OCI-LY7 (cell line): ENCODE results near the gene HENMT1. TPM values are rescaled to one million over a fixed set of nuclear protein-coding genes. Genes with fewer than 3 reads are reported as not detected.

ENCODE experiments used
- BruUV-seq: library from RNA; stranded (reverse); fragments of 400-500 nt; replicated peaks from 2 replicates; lab custom pipeline; 2021; lab: Mats Ljungman, UMichigan
- CTCF ChIA-PET: fragments of 300-600 bp; sonication (Branson Sonifier 250); formaldehyde crosslinking; loops from one replicate; lab custom pipeline; 2022; ENCODE audit warnings: antibody characterized with exemption; ENCODE audit not compliant: unreplicated experiment; lab: Charles Lee
- POLR2A ChIA-PET: fragments of 300-600 bp; sonication (Branson Sonifier 250); formaldehyde crosslinking; loops from one replicate; lab custom pipeline; 2022; ENCODE audit warnings: antibody characterized with exemption; lab: Charles Lee
- DNase-seq: peaks from one replicate; pipeline ENCODE4 v3.0.0-alpha.2; 2015; ENCODE audit warnings: low spot score
- H2AFZ ChIP-seq: fragments of 200-600 bp; sonication (generic), shearing (Covaris generic); 2 replicates; pipeline ENCODE4 v1.6.1; 2014; ENCODE audit warnings: mild to moderate bottlenecking, antibody characterized with exemption, low read length, moderate library complexity
- H3K27ac ChIP-seq: fragments of 200-600 bp; sonication (generic); 2 replicates; pipeline ENCODE4 v1.5.1; 2014; ENCODE audit warnings: mixed run types, low read depth, mild to moderate bottlenecking, moderate library complexity, low read length, inconsistent platforms; ENCODE audit not compliant: poor library complexity, severe bottlenecking
- H3K36me3 ChIP-seq: fragments of 200-600 bp; sonication (generic); 2 replicates; pipeline ENCODE4 v1.6.1; 2014; ENCODE audit warnings: mild to moderate bottlenecking, antibody characterized with exemption, low read length, moderate library complexity, mixed read lengths; ENCODE audit not compliant: insufficient read depth
- H3K4me1 ChIP-seq: fragments of 200-600 bp; sonication (generic); 2 replicates; pipeline ENCODE4 v1.5.1; 2014; ENCODE audit warnings: mild to moderate bottlenecking, low read length; ENCODE audit not compliant: insufficient read depth, poor library complexity, severe bottlenecking
- H3K4me2 ChIP-seq: fragments of 200-600 bp; sonication (generic); 2 replicates; pipeline ENCODE4 v1.6.1; 2014; ENCODE audit warnings: mild to moderate bottlenecking, low read length
- H3K4me3 ChIP-seq: fragments of 200-600 bp; sonication (generic); 2 replicates; pipeline ENCODE4 v1.5.1; 2014; ENCODE audit warnings: mild to moderate bottlenecking, low read depth, low read length; ENCODE audit not compliant: poor library complexity, severe bottlenecking
- H3K79me2 ChIP-seq: fragments of 200-600 bp; sonication (generic); 2 replicates; pipeline ENCODE4 v1.6.1; 2016; ENCODE audit warnings: low read depth, mild to moderate bottlenecking, low read length, moderate library complexity, mixed read lengths; ENCODE audit not compliant: insufficient read depth
- H3K9me2 ChIP-seq: fragments of 200-600 bp; sonication (generic); 2 replicates; pipeline ENCODE4 v1.6.1; 2016; ENCODE audit warnings: mild to moderate bottlenecking, low read length, mixed read lengths; ENCODE audit not compliant: insufficient read depth
- H3K9me3 ChIP-seq: fragments of 200-600 bp; sonication (generic); 2 replicates; pipeline ENCODE4 v1.6.1; 2014; ENCODE audit warnings: mild to moderate bottlenecking, mixed run types, low read length, mixed read lengths
- H4K20me1 ChIP-seq: fragments of 200-600 bp; sonication (generic); 2 replicates; pipeline ENCODE4 v1.6.1; 2014; ENCODE audit warnings: mild to moderate bottlenecking, antibody characterized with exemption, low read length, moderate library complexity, mixed read lengths; ENCODE audit not compliant: insufficient read depth
- EZH2phosphoT487 ChIP-seq: fragments of 200-600 bp; sonication (generic); IDR thresholded peaks from 2 replicates; pipeline ENCODE4 v1.6.1; 2018; ENCODE audit warnings: low read depth, borderline replicate concordance, mild to moderate bottlenecking, mixed run types, antibody characterized with exemption, low read length, moderate library complexity, mixed read lengths
- intact Hi-C: fragments of 100-400 bp; cut with micrococcal nuclease; formaldehyde crosslinking; loops from one replicate; pipeline ENCODE4 v1.10.0; 2022; ENCODE audit not compliant: unreplicated experiment
- total RNA-seq, 2 experiments: library from RNA; depleted of rRNA in 1 of 2; stranded (reverse); fragments of >200 nt in 1 of 2; shearing (Covaris generic) in 1 of 2; gene quantifications; 2 replicates each; pipeline ENCODE4 v1.2.3, GENCODE V29; 2014 to 2022
- TF ChIP-seq, protein P1 (sequence below): fragments of 200-600 bp; sonication (generic); conservative IDR thresholded peaks from 2 replicates; pipeline ENCODE4 v1.5.1; 2014; ENCODE audit warnings: mild to moderate bottlenecking, antibody characterized with exemption, low read length, moderate library complexity, mixed read lengths

The HENMT1 gene
- total RNA-seq, 2 experiments from 2014 or later = 0.84 TPM; not detected in 1

DNA sequence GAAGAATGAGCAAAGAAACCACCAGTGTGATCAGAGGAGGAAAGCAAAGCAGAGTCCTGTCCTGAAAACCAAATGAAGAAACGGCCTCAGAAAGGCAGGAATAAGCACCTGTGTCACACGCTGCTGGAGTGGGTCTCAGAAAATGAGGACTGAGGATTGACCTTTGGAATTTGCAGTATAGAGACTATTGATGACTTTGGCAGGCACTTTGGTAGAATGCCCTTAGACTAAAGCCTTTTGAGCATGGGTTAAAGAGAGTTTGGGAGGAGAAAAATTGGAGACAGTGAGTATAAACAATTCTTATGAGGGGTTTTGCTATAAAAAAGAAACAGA, 43.2 kb downstream of the HENMT1 start:
- Histone ChIP-seq H3K4me3 (no peak overlapping the region), H3K79me2 (no peaks in the 10 kb centered on the region), H4K20me1 (no peaks in the 10 kb centered on the region), H3K9me2 (no peaks in the 10 kb centered on the region), H3K27ac (no peak overlapping the region), H3K9me3 (no peaks in the 10 kb centered on the region), H3K4me2 (no peak overlapping the region), H2AFZ (no peak overlapping the region), H3K36me3 (no peaks in the 10 kb centered on the region), H3K4me1 (no peaks in the 10 kb centered on the region)
- DNase-seq = no peak
- intact Hi-C loops = no loop called here
- POLR2A ChIA-PET = no interaction called here
- CTCF ChIA-PET = no interaction called here
- no peak for TF ChIP-seq EZH2phosphoT487
- TF ChIP-seq, protein P1, sequence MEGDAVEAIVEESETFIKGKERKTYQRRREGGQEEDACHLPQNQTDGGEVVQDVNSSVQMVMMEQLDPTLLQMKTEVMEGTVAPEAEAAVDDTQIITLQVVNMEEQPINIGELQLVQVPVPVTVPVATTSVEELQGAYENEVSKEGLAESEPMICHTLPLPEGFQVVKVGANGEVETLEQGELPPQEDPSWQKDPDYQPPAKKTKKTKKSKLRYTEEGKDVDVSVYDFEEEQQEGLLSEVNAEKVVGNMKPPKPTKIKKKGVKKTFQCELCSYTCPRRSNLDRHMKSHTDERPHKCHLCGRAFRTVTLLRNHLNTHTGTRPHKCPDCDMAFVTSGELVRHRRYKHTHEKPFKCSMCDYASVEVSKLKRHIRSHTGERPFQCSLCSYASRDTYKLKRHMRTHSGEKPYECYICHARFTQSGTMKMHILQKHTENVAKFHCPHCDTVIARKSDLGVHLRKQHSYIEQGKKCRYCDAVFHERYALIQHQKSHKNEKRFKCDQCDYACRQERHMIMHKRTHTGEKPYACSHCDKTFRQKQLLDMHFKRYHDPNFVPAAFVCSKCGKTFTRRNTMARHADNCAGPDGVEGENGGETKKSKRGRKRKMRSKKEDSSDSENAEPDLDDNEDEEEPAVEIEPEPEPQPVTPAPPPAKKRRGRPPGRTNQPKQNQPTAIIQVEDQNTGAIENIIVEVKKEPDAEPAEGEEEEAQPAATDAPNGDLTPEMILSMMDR = no peak
- no TSS peak for BruUV-seq

DNA sequence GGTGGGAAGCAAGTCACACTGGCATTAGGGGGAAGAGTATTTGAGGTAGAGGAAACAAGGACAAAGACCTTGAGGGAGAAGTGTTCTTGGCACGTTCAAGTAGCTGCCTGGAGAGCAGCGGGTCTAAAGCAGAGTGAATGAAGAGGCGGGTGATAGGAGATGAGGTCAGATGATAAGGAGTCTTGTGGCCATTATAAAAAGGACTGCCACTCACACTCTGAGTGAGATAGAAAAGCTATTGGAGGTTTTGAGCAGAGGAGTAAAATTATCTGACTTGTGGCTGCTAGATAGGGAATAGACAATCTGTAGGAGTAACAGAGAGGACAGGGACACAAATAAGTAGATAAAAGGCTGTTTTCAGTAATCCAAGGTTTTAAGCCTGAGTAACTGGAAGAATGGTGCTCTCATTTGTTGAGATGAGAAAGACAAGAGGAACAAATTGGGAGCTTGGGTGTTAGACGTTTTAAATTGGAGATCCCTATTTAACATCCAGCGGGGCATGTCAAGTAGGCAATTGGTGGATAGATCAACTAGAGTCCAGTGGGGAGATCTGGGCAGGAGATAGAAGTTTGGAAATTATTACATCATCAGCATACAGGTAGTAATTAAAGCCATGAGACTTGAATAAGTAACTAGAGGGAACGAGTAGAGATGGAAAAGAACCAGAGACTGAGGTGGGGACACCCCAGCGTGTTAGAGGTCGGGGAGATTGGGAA, 43.7 kb downstream of the HENMT1 start:
- H3K4me2 ChIP-seq = no peak overlapping the region
- H3K4me3 ChIP-seq = no peak overlapping the region
- H3K79me2 ChIP-seq = no peaks in the 10 kb centered on the region
- ChIA-PET CTCF (no interaction called here), POLR2A (no interaction called here)
- no peaks in the 10 kb centered on the region for H3K9me3 ChIP-seq
- DNase-seq = no peak
- H3K4me1 ChIP-seq = no peaks in the 10 kb centered on the region
- H2AFZ ChIP-seq = no peak overlapping the region
- no TSS peak for BruUV-seq
- intact Hi-C loops = no loop called here
- no peaks in the 10 kb centered on the region for H3K9me2 ChIP-seq
- H3K36me3 ChIP-seq = no peaks in the 10 kb centered on the region
- TF ChIP-seq, protein P1 = no peak
- no peak for TF ChIP-seq EZH2phosphoT487
- no peaks in the 10 kb centered on the region for H4K20me1 ChIP-seq
- no peak overlapping the region for H3K27ac ChIP-seq

DNA sequence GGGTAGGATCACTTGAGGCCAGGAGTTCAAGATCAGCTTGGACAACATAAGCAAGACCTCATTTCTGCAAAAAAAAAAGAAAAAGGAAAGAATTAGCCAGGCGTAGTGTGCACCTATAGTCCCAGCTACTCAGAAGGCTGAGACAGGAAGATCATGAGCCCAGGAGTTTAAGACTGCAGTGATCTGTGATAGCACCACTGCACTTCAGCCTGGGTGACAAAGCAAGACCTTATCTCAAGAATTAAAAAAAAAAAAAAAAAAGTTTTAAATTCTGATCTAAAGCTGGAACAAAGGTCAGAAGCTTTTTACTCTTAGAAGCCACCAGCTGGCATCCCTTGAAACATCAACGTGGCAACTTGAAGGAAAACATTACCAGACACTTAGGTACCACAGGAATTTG, 45.3 kb downstream of the HENMT1 start:
- Histone ChIP-seq H3K4me3 (no peak overlapping the region), H3K9me3 (no peaks in the 10 kb centered on the region), H3K27ac (no peak overlapping the region), H2AFZ (no peak overlapping the region), H4K20me1 (no peaks in the 10 kb centered on the region), H3K36me3 (no peaks in the 10 kb centered on the region), H3K4me1 (no peaks in the 10 kb centered on the region), H3K4me2 (no peak overlapping the region), H3K9me2 (no peaks in the 10 kb centered on the region), H3K79me2 (no peaks in the 10 kb centered on the region)
- intact Hi-C loops = no loop called here
- ChIA-PET CTCF (no interaction called here), POLR2A (interaction anchor here (0.8 kb wide), 1 partner anchor 809 kb away, joined by 3 read pairs; no protein-coding TSS in a partner anchor)
- BruUV-seq = no TSS peak
- no peak for DNase-seq
- no peak for TF ChIP-seq EZH2phosphoT487
- TF ChIP-seq, protein P1 = no peak
